Measurements from ENCODE around the gene SLC5A5. TPM values are rescaled to one million over a fixed set of nuclear protein-coding genes. Genes with fewer than 3 reads are reported as not detected.
A peak's percentile ranks its signal among the peaks of the same experiment; 100 is the strongest.

SLC5A5 gene
- polyA plus RNA-seq, 2 donors, result 0.01 to 0.04 TPM

- Histone ChIP-seq H3K9me3 (ENCODE audit: control insufficient read depth in 2 of 2, insufficient read depth in 1 of 2, low read depth in 1 of 2, low read length in 1 of 2) (no peaks in the 10 kb centered on the region), H3K36me3 (ENCODE audit: control insufficient read depth in 2 of 2, insufficient read depth in 2 of 2, low read length in 1 of 2) (no peaks in the 10 kb centered on the region), H3K4me3 (ENCODE audit: low read depth in 1 of 2, low read length in 2 of 2) (no peak overlapping the region), H3K27ac (ENCODE audit: low read depth in 2 of 2, low read length in 1 of 2) (no peak overlapping the region), H3K27me3 (ENCODE audit: control insufficient read depth in 1 of 2, insufficient read depth in 2 of 2, low read length in 2 of 2) (peaks cover 4 to 14% of the 10 kb centered on the region in 2 donors), H3K4me1 (ENCODE audit: control insufficient read depth in 2 of 2, insufficient read depth in 2 of 2, low read length in 1 of 2) (peaks cover 9 to 12% of the 10 kb centered on the region in 2 donors)
- 62 to 64% methylated on average over 10 of the region's 10 CpGs for WGBS, 2 donors
These were observed 490 bp upstream of the SLC5A5 start for GRCh38 chr19:17871032-17871877.

GRCh38 chr19:17872251-17873001, 681 bp downstream of the SLC5A5 start:
- Histone ChIP-seq H3K36me3 (ENCODE audit: control insufficient read depth in 2 of 2, insufficient read depth in 2 of 2, low read length in 1 of 2) (no peaks in the 10 kb centered on the region), H3K27me3 (ENCODE audit: control insufficient read depth in 1 of 2, insufficient read depth in 2 of 2, low read length in 2 of 2) (peaks cover 4 to 14% of the 10 kb centered on the region in 2 donors), H3K27ac (ENCODE audit: low read depth in 2 of 2, low read length in 1 of 2) (no peak overlapping the region), H3K4me3 (ENCODE audit: low read depth in 1 of 2, low read length in 2 of 2) (peak overlapping the region; percentile 5 to 10), H3K9me3 (ENCODE audit: control insufficient read depth in 2 of 2, insufficient read depth in 1 of 2, low read depth in 1 of 2, low read length in 1 of 2) (no peaks in the 10 kb centered on the region), H3K4me1 (ENCODE audit: control insufficient read depth in 2 of 2, insufficient read depth in 2 of 2, low read length in 1 of 2) (peaks cover 9 to 12% of the 10 kb centered on the region in 2 donors)
- 5 to 7% methylated on average over 49 to 61 of the region's 61 CpGs for WGBS, 2 donors

- H3K27me3 ChIP-seq (ENCODE audit: control insufficient read depth in 1 of 2, insufficient read depth in 2 of 2, low read length in 2 of 2), result peaks cover 4 to 14% of the 10 kb centered on the region in 2 donors
- no peaks in the 10 kb centered on the region for H3K36me3 ChIP-seq (ENCODE audit: control insufficient read depth in 2 of 2, insufficient read depth in 2 of 2, low read length in 1 of 2)
- no peaks in the 10 kb centered on the region for H3K9me3 ChIP-seq (ENCODE audit: control insufficient read depth in 2 of 2, insufficient read depth in 1 of 2, low read depth in 1 of 2, low read length in 1 of 2)
- no peak overlapping the region for H3K27ac ChIP-seq (ENCODE audit: low read depth in 2 of 2, low read length in 1 of 2)
- WGBS, 2 donors, result 8 to 9% methylated on average over 56 to 63 of the region's 63 CpGs
- H3K4me3 ChIP-seq (ENCODE audit: low read depth in 1 of 2, low read length in 2 of 2), result peak overlapping the region in 1 of 2 donors; percentile 25
- peaks cover 9 to 12% of the 10 kb centered on the region in 2 donors for H3K4me1 ChIP-seq (ENCODE audit: control insufficient read depth in 2 of 2, insufficient read depth in 2 of 2, low read length in 1 of 2)
These were observed 2.3 kb downstream of the SLC5A5 start for GRCh38 chr19:17873786-17874757.

- no peaks in the 10 kb centered on the region for H3K9me3 ChIP-seq (ENCODE audit: control insufficient read depth in 2 of 2, insufficient read depth in 1 of 2, low read depth in 1 of 2, low read length in 1 of 2)
- peaks cover 4 to 14% of the 10 kb centered on the region in 2 donors for H3K27me3 ChIP-seq (ENCODE audit: control insufficient read depth in 1 of 2, insufficient read depth in 2 of 2, low read length in 2 of 2)
- no peak overlapping the region for H3K27ac ChIP-seq (ENCODE audit: low read depth in 2 of 2, low read length in 1 of 2)
- peaks cover 9 to 12% of the 10 kb centered on the region in 2 donors for H3K4me1 ChIP-seq (ENCODE audit: control insufficient read depth in 2 of 2, insufficient read depth in 2 of 2, low read length in 1 of 2)
- no peaks in the 10 kb centered on the region for H3K36me3 ChIP-seq (ENCODE audit: control insufficient read depth in 2 of 2, insufficient read depth in 2 of 2, low read length in 1 of 2)
- no peak overlapping the region for H3K4me3 ChIP-seq (ENCODE audit: low read depth in 1 of 2, low read length in 2 of 2)
- WGBS, 2 donors, result 80 to 82% methylated on average over 9 of the region's 9 CpGs
These were observed 3.0 kb downstream of the SLC5A5 start for GRCh38 chr19:17874758-17875135.

GRCh38 chr19:17877696-17878095, 6.0 kb downstream of the SLC5A5 start:
- H3K4me1 ChIP-seq (ENCODE audit: control insufficient read depth in 2 of 2, insufficient read depth in 2 of 2, low read length in 1 of 2), result peaks cover 6 to 8% of the 10 kb centered on the region in 2 donors
- 78 to 89% methylated on average over 16 of the region's 16 CpGs for WGBS, 2 donors
- no peak overlapping the region for H3K4me3 ChIP-seq (ENCODE audit: low read depth in 1 of 2, low read length in 2 of 2)
- peaks cover 0 to 3% of the 10 kb centered on the region in 2 donors for H3K27me3 ChIP-seq (ENCODE audit: control insufficient read depth in 1 of 2, insufficient read depth in 2 of 2, low read length in 2 of 2)
- no peaks in the 10 kb centered on the region for H3K9me3 ChIP-seq (ENCODE audit: control insufficient read depth in 2 of 2, insufficient read depth in 1 of 2, low read depth in 1 of 2, low read length in 1 of 2)
- H3K36me3 ChIP-seq (ENCODE audit: control insufficient read depth in 2 of 2, insufficient read depth in 2 of 2, low read length in 1 of 2), result no peaks in the 10 kb centered on the region
- no peak overlapping the region for H3K27ac ChIP-seq (ENCODE audit: low read depth in 2 of 2, low read length in 1 of 2)

- H3K27ac ChIP-seq (ENCODE audit: low read depth in 2 of 2, low read length in 1 of 2), result no peak overlapping the region
- no peaks in the 10 kb centered on the region for H3K9me3 ChIP-seq (ENCODE audit: control insufficient read depth in 2 of 2, insufficient read depth in 1 of 2, low read depth in 1 of 2, low read length in 1 of 2)
- H3K4me3 ChIP-seq (ENCODE audit: low read depth in 1 of 2, low read length in 2 of 2), result no peak overlapping the region
- no peaks in the 10 kb centered on the region for H3K36me3 ChIP-seq (ENCODE audit: control insufficient read depth in 2 of 2, insufficient read depth in 2 of 2, low read length in 1 of 2)
- 66 to 77% methylated on average over 7 of the region's 7 CpGs for WGBS, 2 donors
- H3K4me1 ChIP-seq (ENCODE audit: control insufficient read depth in 2 of 2, insufficient read depth in 2 of 2, low read length in 1 of 2), result no peaks in the 10 kb centered on the region
- no peaks in the 10 kb centered on the region for H3K27me3 ChIP-seq (ENCODE audit: control insufficient read depth in 1 of 2, insufficient read depth in 2 of 2, low read length in 2 of 2)
These were observed 7.7 kb downstream of the SLC5A5 start for GRCh38 chr19:17879466-17879865.

- Histone ChIP-seq H3K9me3 (ENCODE audit: control insufficient read depth in 2 of 2, insufficient read depth in 1 of 2, low read depth in 1 of 2, low read length in 1 of 2) (no peaks in the 10 kb centered on the region), H3K36me3 (ENCODE audit: control insufficient read depth in 2 of 2, insufficient read depth in 2 of 2, low read length in 1 of 2) (no peaks in the 10 kb centered on the region), H3K27ac (ENCODE audit: low read depth in 2 of 2, low read length in 1 of 2) (no peak overlapping the region), H3K4me1 (ENCODE audit: control insufficient read depth in 2 of 2, insufficient read depth in 2 of 2, low read length in 1 of 2) (no peaks in the 10 kb centered on the region), H3K4me3 (ENCODE audit: low read depth in 1 of 2, low read length in 2 of 2) (no peak overlapping the region), H3K27me3 (ENCODE audit: control insufficient read depth in 1 of 2, insufficient read depth in 2 of 2, low read length in 2 of 2) (no peaks in the 10 kb centered on the region)
- 67 to 69% methylated on average over 7 of the region's 7 CpGs for WGBS, 2 donors
These were observed 10.0 kb downstream of the SLC5A5 start for GRCh38 chr19:17881701-17882100.

- Histone ChIP-seq H3K4me3 (ENCODE audit: low read depth in 1 of 2, low read length in 2 of 2) (no peak overlapping the region), H3K27me3 (ENCODE audit: control insufficient read depth in 1 of 2, insufficient read depth in 2 of 2, low read length in 2 of 2) (no peaks in the 10 kb centered on the region), H3K27ac (ENCODE audit: low read depth in 2 of 2, low read length in 1 of 2) (no peak overlapping the region), H3K36me3 (ENCODE audit: control insufficient read depth in 2 of 2, insufficient read depth in 2 of 2, low read length in 1 of 2) (no peaks in the 10 kb centered on the region), H3K4me1 (ENCODE audit: control insufficient read depth in 2 of 2, insufficient read depth in 2 of 2, low read length in 1 of 2) (no peaks in the 10 kb centered on the region), H3K9me3 (ENCODE audit: control insufficient read depth in 2 of 2, insufficient read depth in 1 of 2, low read depth in 1 of 2, low read length in 1 of 2) (peaks cover 0 to 4% of the 10 kb centered on the region in 2 donors)
- 74 to 76% methylated on average over 32 to 33 of the region's 33 CpGs for WGBS, 2 donors
These were observed 12.1 kb downstream of the SLC5A5 start for GRCh38 chr19:17883627-17884410.

Measured in esophagus (tissue), 2 donors.